ENCODE data around the gene CLEC18C. TPM values are rescaled to one million over a fixed set of nuclear protein-coding genes. Genes with fewer than 3 reads are reported as not detected.
"Not testable (repeated sequence)": the region's sequence is repeated elsewhere in the genome, so short reads cannot be mapped to it uniquely, and the experiment has no call there.

Gene CLEC18C
- total and polyA plus RNA-seq, 2 of the 4 experiments (the other 2 are of a cell fraction): 0.03 TPM; not detected in 1

DNA sequence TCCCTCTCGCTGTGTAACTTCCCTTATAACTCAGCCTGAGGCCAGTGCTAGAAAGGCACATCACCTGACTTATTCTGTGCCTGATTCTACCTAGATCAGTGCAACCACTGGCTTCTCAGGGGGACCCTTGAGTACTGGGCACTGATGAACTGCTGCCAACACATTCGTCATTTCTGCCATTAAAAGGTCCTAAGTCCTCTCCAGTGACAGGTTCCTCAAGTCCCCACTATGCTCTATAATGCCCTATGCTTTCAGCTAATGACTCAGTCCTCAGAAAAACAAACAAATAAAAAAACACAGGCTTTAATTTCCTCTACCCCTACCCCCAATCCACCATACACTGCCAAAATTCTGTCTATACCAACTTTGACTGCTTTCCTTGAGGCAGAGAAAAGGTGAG is 49.6 kb downstream of the CLEC18C start:
- H4K5ac ChIP-seq (ENCODE audit: low read depth, low read length); H3K9me1 ChIP-seq (ENCODE audit: insufficient read depth, low read length); H2AFZ ChIP-seq (replicated peaks; ENCODE audit: low read length, poor library complexity); DNase-seq; H2BK120ac ChIP-seq (ENCODE audit: low read depth, low read length); H4K91ac ChIP-seq (ENCODE audit: insufficient read depth, low read depth, low read length); CTCF ChIA-PET; H3K23ac ChIP-seq (ENCODE audit: low read depth, low read length); H3K18ac ChIP-seq (ENCODE audit: low read depth, low read length); H3K4me1 ChIP-seq (ENCODE audit: control insufficient read depth, insufficient read depth, low read length); H3K9me3 ChIP-seq (ENCODE audit: control insufficient read depth, insufficient read depth, low read length); H3K4me2 ChIP-seq (ENCODE audit: low read depth, low read length); H3K14ac ChIP-seq (replicated peaks; ENCODE audit: low read depth, low read length); H2AK5ac ChIP-seq (ENCODE audit: low read depth, low read length); H4K8ac ChIP-seq (ENCODE audit: low read depth in 2 of 2, low read length in 2 of 2); BruUV-seq (replicated peaks); H2BK20ac ChIP-seq (ENCODE audit: low read depth, low read length); H3K56ac ChIP-seq (ENCODE audit: extremely low read depth, insufficient read depth, low read length); H3K4me3 ChIP-seq (ENCODE audit: insufficient read depth, low read depth, low read length); H3K9ac ChIP-seq (ENCODE audit: low read depth, low read length); POLR2A ChIA-PET (ENCODE audit: unreplicated experiment); H3K27me3 ChIP-seq (ENCODE audit: control insufficient read depth, insufficient read depth, low read length); ATAC-seq (ENCODE audit: low read depth); H4K20me1 ChIP-seq (ENCODE audit: insufficient read depth, low read length); dilution Hi-C loops (cut with HindIII; ENCODE audit: low sequenced_read_pairs, unreplicated experiment); H3K27ac ChIP-seq (ENCODE audit: insufficient read depth, low read length); H3K4ac ChIP-seq (ENCODE audit: low read depth, low read length); H3K36me3 ChIP-seq (ENCODE audit: control insufficient read depth, insufficient read depth, low read length); H2BK15ac ChIP-seq (ENCODE audit: low read depth, low read length); H2AK9ac ChIP-seq (replicated peaks; ENCODE audit: low read depth, low read length, poor library complexity); intact Hi-C loops (cut with micrococcal nuclease); H2BK5ac ChIP-seq (ENCODE audit: low read depth, low read length, poor library complexity, severe bottlenecking); H3K79me1 ChIP-seq (ENCODE audit: low read depth in 1 of 2, low read length in 2 of 2); in situ Hi-C loops (cut with MboI; ENCODE audit: low sequenced_read_pairs): not testable (repeated sequence)
- WGBS, 2 experiments (ENCODE audit: extremely low coverage in 2 of 2, insufficient read length in 1 of 2): no CpG with 5 or more reads among the region's 2 CpGs

- BruUV-seq (replicated peaks): not testable (repeated sequence)
These were observed 50.5 kb downstream of the CLEC18C start for GRCh38 chr16:70223971-70224513.

More at GRCh38 chr16:70223971-70224513, 50.5 kb downstream of the CLEC18C start:
- H3K36me3 ChIP-seq (ENCODE audit: control insufficient read depth, insufficient read depth, low read length); H3K23ac ChIP-seq (ENCODE audit: low read depth, low read length); POLR2A ChIA-PET (ENCODE audit: unreplicated experiment); H3K14ac ChIP-seq (replicated peaks; ENCODE audit: low read depth, low read length); H3K27ac ChIP-seq (ENCODE audit: insufficient read depth, low read length); in situ Hi-C loops (cut with MboI; ENCODE audit: low sequenced_read_pairs); H3K9ac ChIP-seq (ENCODE audit: low read depth, low read length); H2BK15ac ChIP-seq (ENCODE audit: low read depth, low read length); H3K9me1 ChIP-seq (ENCODE audit: insufficient read depth, low read length); H2BK5ac ChIP-seq (ENCODE audit: low read depth, low read length, poor library complexity, severe bottlenecking); H3K56ac ChIP-seq (ENCODE audit: extremely low read depth, insufficient read depth, low read length); H3K27me3 ChIP-seq (ENCODE audit: control insufficient read depth, insufficient read depth, low read length); H4K20me1 ChIP-seq (ENCODE audit: insufficient read depth, low read length); H3K4me1 ChIP-seq (ENCODE audit: control insufficient read depth, insufficient read depth, low read length); H3K4me2 ChIP-seq (ENCODE audit: low read depth, low read length); H4K8ac ChIP-seq (ENCODE audit: low read depth in 2 of 2, low read length in 2 of 2); ATAC-seq (ENCODE audit: low read depth); H4K5ac ChIP-seq (ENCODE audit: low read depth, low read length); H2AFZ ChIP-seq (replicated peaks; ENCODE audit: low read length, poor library complexity); dilution Hi-C loops (cut with HindIII; ENCODE audit: low sequenced_read_pairs, unreplicated experiment); H3K4ac ChIP-seq (ENCODE audit: low read depth, low read length); H2AK9ac ChIP-seq (replicated peaks; ENCODE audit: low read depth, low read length, poor library complexity); H3K79me1 ChIP-seq (ENCODE audit: low read depth in 1 of 2, low read length in 2 of 2); H3K9me3 ChIP-seq (ENCODE audit: control insufficient read depth, insufficient read depth, low read length); CTCF ChIA-PET; DNase-seq; H2BK20ac ChIP-seq (ENCODE audit: low read depth, low read length); H3K18ac ChIP-seq (ENCODE audit: low read depth, low read length); intact Hi-C loops (cut with micrococcal nuclease); H2AK5ac ChIP-seq (ENCODE audit: low read depth, low read length); H3K4me3 ChIP-seq (ENCODE audit: insufficient read depth, low read depth, low read length); H4K91ac ChIP-seq (ENCODE audit: insufficient read depth, low read depth, low read length); H2BK120ac ChIP-seq (ENCODE audit: low read depth, low read length): not testable (repeated sequence)
- no CpG with 5 or more reads among the region's 3 CpGs for WGBS, 2 experiments (ENCODE audit: extremely low coverage in 2 of 2, insufficient read length in 1 of 2)

All from IMR-90 (cell line).